HFF-Myc (cell line): ENCODE results near the gene SLC38A9.

Experiments
- DNase-seq: peaks from one replicate; pipeline ENCODE4 v3.0.0-alpha.2; 2011; ENCODE audit warnings: low read depth; ENCODE audit errors: extremely low read depth
- H3K4me3 ChIP-seq: replicated peaks from 2 replicates; pipeline ENCODE4 v1.5.1; 2011; ENCODE audit warnings: low read depth, mild to moderate bottlenecking, control low read depth, low read length
- TF ChIP-seq, protein P1 (sequence below): IDR thresholded peaks from 2 replicates; pipeline ENCODE4 v1.5.1; 2012; ENCODE audit warnings: mild to moderate bottlenecking, low read depth, low read length, control low read depth; ENCODE audit errors: missing control alignments

The SLC38A9 gene

DNA sequence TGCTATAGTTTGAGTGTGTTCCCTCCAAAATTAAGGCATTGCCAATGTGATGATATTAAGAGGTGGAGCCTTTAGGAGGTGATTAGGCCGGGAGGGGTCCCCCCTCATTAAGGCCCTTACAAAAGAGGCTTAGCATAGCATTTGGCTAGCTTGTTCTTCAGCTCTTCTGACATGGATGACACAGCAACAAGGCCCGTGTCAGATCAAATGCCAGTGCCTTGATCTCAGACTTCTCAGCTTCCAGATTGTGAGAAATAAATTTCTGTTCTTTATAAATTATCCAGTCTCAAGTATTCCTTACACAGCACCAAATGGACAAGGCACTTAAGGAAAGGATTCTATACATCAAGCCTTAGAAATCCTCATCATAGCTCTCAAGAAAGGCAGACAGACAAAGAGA, 31.8 kb downstream of the SLC38A9 start:
- H3K4me3 ChIP-seq: no peak overlapping the region
- DNase-seq: no peak
- TF ChIP-seq, protein P1, sequence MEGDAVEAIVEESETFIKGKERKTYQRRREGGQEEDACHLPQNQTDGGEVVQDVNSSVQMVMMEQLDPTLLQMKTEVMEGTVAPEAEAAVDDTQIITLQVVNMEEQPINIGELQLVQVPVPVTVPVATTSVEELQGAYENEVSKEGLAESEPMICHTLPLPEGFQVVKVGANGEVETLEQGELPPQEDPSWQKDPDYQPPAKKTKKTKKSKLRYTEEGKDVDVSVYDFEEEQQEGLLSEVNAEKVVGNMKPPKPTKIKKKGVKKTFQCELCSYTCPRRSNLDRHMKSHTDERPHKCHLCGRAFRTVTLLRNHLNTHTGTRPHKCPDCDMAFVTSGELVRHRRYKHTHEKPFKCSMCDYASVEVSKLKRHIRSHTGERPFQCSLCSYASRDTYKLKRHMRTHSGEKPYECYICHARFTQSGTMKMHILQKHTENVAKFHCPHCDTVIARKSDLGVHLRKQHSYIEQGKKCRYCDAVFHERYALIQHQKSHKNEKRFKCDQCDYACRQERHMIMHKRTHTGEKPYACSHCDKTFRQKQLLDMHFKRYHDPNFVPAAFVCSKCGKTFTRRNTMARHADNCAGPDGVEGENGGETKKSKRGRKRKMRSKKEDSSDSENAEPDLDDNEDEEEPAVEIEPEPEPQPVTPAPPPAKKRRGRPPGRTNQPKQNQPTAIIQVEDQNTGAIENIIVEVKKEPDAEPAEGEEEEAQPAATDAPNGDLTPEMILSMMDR: no peak

DNA sequence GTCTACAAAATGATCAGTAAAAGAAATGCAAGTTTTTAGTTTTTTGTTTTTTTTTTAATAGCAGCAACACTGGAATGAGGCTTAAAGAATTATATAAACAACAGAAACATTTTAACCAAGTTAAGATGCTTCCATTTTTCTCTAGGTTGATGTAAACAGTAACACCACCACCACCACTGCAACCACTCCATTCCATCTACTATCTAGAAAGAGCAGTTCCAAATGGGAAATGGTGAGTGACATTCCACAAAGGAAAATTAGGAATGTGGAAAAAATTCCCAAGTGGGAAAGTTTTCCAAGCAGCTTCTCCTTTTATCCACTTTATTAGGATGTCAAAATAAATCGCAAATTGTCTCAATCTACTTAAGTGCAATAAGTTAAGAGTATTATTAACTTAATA, 32.6 kb downstream of the SLC38A9 start:
- TF ChIP-seq, protein P1: no peak
- no peak overlapping the region for H3K4me3 ChIP-seq
- no peak for DNase-seq

DNA sequence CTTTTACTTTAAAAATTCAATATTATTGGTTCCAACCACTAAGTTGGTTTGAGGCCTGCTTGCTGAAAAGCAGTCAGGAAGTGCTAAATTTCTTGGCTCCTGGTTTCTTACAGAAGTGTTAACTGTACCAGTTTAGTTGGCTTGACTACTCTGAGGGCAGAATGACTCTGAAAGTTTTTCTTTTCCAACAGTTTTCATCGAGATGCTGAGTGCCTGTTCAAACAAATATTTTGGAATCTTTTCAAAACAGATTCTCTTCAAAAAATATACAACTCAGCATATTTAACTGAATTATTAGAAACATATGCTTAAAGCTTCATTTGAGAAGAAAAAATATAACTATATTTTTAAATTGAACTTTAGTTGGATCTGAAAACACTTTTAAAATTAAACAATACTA, 37.0 kb downstream of the SLC38A9 start:
- no peak for DNase-seq
- TF ChIP-seq, protein P1: no peak

DNA sequence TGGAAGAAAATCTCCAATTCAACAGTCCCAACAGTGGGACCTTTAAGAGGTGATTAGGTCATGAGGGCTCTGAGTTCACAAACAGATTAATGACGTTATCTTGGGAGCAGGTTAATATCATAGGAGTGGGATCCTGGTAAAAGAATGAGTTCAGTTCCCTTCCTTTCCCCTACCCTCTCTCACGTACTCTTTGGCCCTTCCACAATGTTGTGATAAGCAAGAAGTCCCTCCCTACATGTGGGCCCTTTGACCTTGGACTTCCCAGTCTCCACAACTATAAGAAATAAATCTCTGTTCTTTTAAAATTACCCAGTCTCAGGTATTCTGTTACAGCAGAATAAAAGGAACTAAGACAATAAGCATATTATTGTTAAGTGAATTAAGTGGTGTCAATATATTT, 37.8 kb downstream of the SLC38A9 start:
- no peak overlapping the region for H3K4me3 ChIP-seq
- TF ChIP-seq, protein P1: no peak
- no peak for DNase-seq

More for the DNA sequence above, 37.0 kb downstream of the SLC38A9 start:
- H3K4me3 ChIP-seq: no peak overlapping the region

DNA sequence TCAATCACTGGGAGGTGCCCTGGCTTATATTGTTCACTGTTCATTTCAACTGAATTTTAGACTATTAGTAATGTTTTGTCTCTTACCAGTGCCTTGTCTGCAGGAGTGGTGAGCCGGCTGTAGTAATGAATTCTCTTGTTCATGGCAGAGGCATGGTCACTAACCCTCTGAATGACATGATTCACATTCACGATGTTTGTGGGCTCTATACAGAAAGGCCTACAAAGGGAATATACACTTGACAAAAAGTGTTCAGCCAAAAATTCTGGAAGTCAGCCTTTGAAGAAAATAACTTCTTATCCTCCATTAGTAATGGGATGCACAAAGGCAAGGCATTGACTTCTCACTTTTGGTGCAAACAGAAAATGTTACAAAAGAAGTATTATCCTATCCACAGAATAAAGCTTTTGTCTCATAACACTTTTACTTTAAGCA, 39.6 kb downstream of the SLC38A9 start:
- DNase-seq: no peak
- TF ChIP-seq, protein P1: no peak

DNA sequence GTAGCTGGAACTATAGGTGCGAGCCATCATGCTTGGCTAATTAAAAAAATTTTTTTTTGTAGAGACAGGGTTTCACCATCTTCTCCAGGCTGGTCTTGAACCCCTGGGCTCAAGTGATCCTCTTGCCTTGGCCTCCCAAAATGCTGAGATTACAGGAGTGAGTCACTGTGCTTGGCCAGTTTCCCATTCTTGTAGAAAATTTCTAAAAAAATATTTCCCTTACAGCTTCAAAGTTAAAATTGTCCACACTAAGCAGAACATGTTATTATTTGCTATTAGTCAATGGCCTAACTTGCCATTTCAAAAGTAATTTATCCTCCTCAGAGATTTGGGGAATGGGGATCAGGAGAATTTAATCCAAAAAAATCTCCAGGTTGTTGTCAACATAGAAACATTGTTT, 40.1 kb downstream of the SLC38A9 start:
- TF ChIP-seq, protein P1: no peak
- no peak overlapping the region for H3K4me3 ChIP-seq
- no peak for DNase-seq

More for the DNA sequence above, 39.6 kb downstream of the SLC38A9 start:
- no peak overlapping the region for H3K4me3 ChIP-seq

DNA sequence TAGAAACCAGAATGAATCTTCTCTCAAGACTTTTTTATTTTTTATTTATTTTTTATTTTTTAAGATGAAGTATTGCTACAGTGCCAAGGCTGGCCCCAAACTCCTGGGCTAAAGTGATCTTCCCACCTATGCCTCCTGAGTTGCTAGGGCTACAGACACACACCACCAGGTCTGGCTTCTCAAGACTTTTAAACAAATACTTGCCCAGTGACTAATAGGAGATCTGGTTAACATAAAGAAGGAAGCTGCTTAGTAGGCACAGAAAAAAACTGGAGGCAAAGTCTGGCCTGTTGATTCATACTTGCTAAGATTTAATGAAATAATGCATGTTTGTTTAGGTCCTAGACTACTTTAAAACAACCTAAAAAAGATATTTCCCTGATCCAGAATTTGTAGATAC, 43.8 kb downstream of the SLC38A9 start:
- TF ChIP-seq, protein P1: no peak
- DNase-seq: peak; percentile 72
- H3K4me3 ChIP-seq: no peak overlapping the region
